ENCODE data around the gene MYCN. TPM values are rescaled to one million over a fixed set of nuclear protein-coding genes. Genes with fewer than 3 reads are reported as not detected.

MYCN gene
- total and polyA plus RNA-seq, 2 of the 8 experiments (the other 6 are each of a cell fraction or from before 2014, with no cell fraction given), result 87.8 to 137 TPM

DNA sequence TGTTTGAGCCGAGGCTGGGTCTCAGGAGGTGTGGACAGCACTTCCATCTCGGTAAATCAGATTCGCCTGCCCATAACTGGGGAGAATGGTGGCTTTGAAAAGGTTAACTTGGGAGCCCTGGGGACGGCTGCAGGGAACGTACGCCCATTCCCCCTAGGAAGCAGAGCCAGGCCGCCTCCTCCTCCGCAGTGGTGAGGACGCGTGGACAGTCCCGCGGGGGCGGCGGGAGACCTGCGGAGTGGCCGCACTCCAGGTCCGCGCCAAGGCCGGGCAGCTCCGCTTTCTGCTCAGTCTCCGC is 845 bp upstream of the MYCN start:
- DNase-seq (ENCODE audit: low read depth in 1 of 2, low spot score in 2 of 2), result no peak
- FAIRE-seq, result no peak
- peak overlapping the region; percentile 20; the same call in 1 of the 2 replicates for H2BK12ac ChIP-seq (ENCODE audit: low read depth, low read length)
- H3K27me3 ChIP-seq (replicated peaks in 1 of 4; ENCODE audit: control insufficient read depth in 3 of 4, extremely low read depth in 1 of 4, insufficient read depth in 3 of 4, low read length in 3 of 4), result no peaks in the 10 kb centered on the region
- H3K79me1 ChIP-seq (ENCODE audit: low read depth, low read length), result no peaks in the 10 kb centered on the region
- H3K79me2 ChIP-seq (ENCODE audit: control insufficient read depth in 1 of 2, insufficient read depth in 2 of 2, low read length in 2 of 2), result peaks cover 29 to 41% of the 10 kb centered on the region in 2 experiments
- peak overlapping the region; percentile 84 for H3K4ac ChIP-seq (replicated peaks; ENCODE audit: insufficient read length, low read depth, low read length)
- H4K5ac ChIP-seq (ENCODE audit: insufficient read length, low read depth, low read length), result peak overlapping the region; percentile 66
- H2BK120ac ChIP-seq (replicated peaks; ENCODE audit: low read depth, low read length), result peak overlapping the region; percentile 93
- peak overlapping the region; percentile 80 for H3K56ac ChIP-seq (replicated peaks; ENCODE audit: insufficient read length, low read depth, low read length)
- H4K20me1 ChIP-seq (replicated peaks in 1 of 2; ENCODE audit: control insufficient read depth in 1 of 2, insufficient read depth in 2 of 2, low read length in 2 of 2), result peaks cover 11 to 13% of the 10 kb centered on the region in 2 experiments
- no peak overlapping the region for H2AFZ ChIP-seq (ENCODE audit: low read length)
- H3K36me3 ChIP-seq (ENCODE audit: control insufficient read depth in 2 of 4, insufficient read depth in 4 of 4, low read length in 3 of 4), result peaks cover 0 to 26% (median 10%) of the 10 kb centered on the region in 4 experiments; a peak in 3 of 8 replicates
- H4K8ac ChIP-seq (ENCODE audit: extremely low read depth, insufficient read depth, low read length), result peak overlapping the region; percentile 86; the same call in 1 of the 2 replicates
- H3K23ac ChIP-seq (ENCODE audit: insufficient read length), result no peak overlapping the region
- WGBS, 2 experiments (ENCODE audit: extremely low coverage in 1 of 2, insufficient coverage in 1 of 2, insufficient read length in 1 of 2, insufficient replicate concordance in 2 of 2, low coverage in 1 of 2, low lambda C conversion rate in 2 of 2, missing lambda C conversion rate in 1 of 2), result 4% methylated on average over 21 of the region's 21 CpGs; no CpG with 5 or more reads in 1 of the 2 experiments
- peak overlapping the region; percentile 97 for H2BK5ac ChIP-seq (ENCODE audit: low read depth, low read length)
- H2BK15ac ChIP-seq (ENCODE audit: low read length), result 0 out of 2 replicates have a peak overlapping the region, but pooled peaks have one; percentile 12
- TF ChIP-seq BACH1 (IDR thresholded peaks at IDR 0.05; ENCODE audit: low read length), result peak; percentile 51; the same call in 1 of the 2 replicates
- 0 out of 2 replicates have a peak, but pooled peaks have one; percentile 42 for TF ChIP-seq POLR2AphosphoS5 (IDR thresholded peaks at IDR 0.05; ENCODE audit: low read depth, low read length)
- no peak for TF ChIP-seq FOSL1 (IDR thresholded peaks at IDR 0.05; ENCODE audit: insufficient read depth, low read depth, low read length)
- TF ChIP-seq BCL11A (IDR thresholded peaks at IDR 0.05; ENCODE audit: low read depth in 2 of 2, low read length in 2 of 2), result no peak
- peak; percentile 59; the same call in 1 of the 2 replicates for TF ChIP-seq EGR1 (IDR thresholded peaks at IDR 0.05; ENCODE audit: borderline replicate concordance, low read depth, low read length)
- TF ChIP-seq, protein P1, sequence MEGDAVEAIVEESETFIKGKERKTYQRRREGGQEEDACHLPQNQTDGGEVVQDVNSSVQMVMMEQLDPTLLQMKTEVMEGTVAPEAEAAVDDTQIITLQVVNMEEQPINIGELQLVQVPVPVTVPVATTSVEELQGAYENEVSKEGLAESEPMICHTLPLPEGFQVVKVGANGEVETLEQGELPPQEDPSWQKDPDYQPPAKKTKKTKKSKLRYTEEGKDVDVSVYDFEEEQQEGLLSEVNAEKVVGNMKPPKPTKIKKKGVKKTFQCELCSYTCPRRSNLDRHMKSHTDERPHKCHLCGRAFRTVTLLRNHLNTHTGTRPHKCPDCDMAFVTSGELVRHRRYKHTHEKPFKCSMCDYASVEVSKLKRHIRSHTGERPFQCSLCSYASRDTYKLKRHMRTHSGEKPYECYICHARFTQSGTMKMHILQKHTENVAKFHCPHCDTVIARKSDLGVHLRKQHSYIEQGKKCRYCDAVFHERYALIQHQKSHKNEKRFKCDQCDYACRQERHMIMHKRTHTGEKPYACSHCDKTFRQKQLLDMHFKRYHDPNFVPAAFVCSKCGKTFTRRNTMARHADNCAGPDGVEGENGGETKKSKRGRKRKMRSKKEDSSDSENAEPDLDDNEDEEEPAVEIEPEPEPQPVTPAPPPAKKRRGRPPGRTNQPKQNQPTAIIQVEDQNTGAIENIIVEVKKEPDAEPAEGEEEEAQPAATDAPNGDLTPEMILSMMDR (IDR thresholded peaks at IDR 0.05; ENCODE audit: control extremely low read depth in 1 of 3, insufficient read depth in 1 of 3, low read depth in 1 of 3, low read length in 3 of 3), result peak in 2 of 3 experiments; percentile 64 to 79; a peak in 2 of 4 replicates
- TF ChIP-seq, protein P2, sequence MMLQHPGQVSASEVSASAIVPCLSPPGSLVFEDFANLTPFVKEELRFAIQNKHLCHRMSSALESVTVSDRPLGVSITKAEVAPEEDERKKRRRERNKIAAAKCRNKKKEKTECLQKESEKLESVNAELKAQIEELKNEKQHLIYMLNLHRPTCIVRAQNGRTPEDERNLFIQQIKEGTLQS (IDR thresholded peaks at IDR 0.05; ENCODE audit: insufficient read depth, low read depth, low read length), result no peak
- 0 out of 2 replicates have a peak, but pooled peaks have one; percentile 18 for TF ChIP-seq RBBP5 (IDR thresholded peaks at IDR 0.05; ENCODE audit: borderline replicate concordance, low read depth, low read length)
- TF ChIP-seq ASH2L (IDR thresholded peaks at IDR 0.05; ENCODE audit: low read length), result peak; percentile 40
- H3K9me3 ChIP-seq (ENCODE audit: insufficient read depth in 2 of 2, low read depth in 1 of 2, low read length in 1 of 2), result no peaks in the 10 kb centered on the region
- no peak overlapping the region for H3K14ac ChIP-seq (ENCODE audit: insufficient read length)
- peak overlapping the region in 3 of 4 experiments; percentile 26 to 54 (median 31); a peak in 5 of 7 replicates for H3K9ac ChIP-seq (replicated peaks in 1 of 4; ENCODE audit: extremely low read depth in 1 of 4, low read depth in 3 of 4, low read length in 3 of 4)
- H3K23me2 ChIP-seq (ENCODE audit: low read depth, low read length), result peaks cover 15% of the 10 kb centered on the region
- H4K91ac ChIP-seq (replicated peaks; ENCODE audit: insufficient read length, low read length), result peak overlapping the region; percentile 97
- peak overlapping the region; percentile 67; the same call in 1 of the 2 replicates for H2BK20ac ChIP-seq (ENCODE audit: low read length)
- H3K4me1 ChIP-seq (replicated peaks in 1 of 4; ENCODE audit: control insufficient read depth in 3 of 4, insufficient read depth in 4 of 4, low read length in 3 of 4), result peaks cover 6 to 23% (median 14%) of the 10 kb centered on the region in 4 experiments; a peak in 5 of 7 replicates
- H3K18ac ChIP-seq (ENCODE audit: extremely low read depth, low read length), result peak overlapping the region; percentile 84
- peak overlapping the region; percentile 79 for H3K4me2 ChIP-seq (ENCODE audit: insufficient read depth in 1 of 2, low read depth in 2 of 2, low read length in 2 of 2)
- POLR2A ChIA-PET (ENCODE audit: partially characterized antibody), result interaction anchor here (0.6 to 4.4 kb wide), 21 partner anchors 10 to 502 kb away, joined by 3 to 46 read pairs (median 4); no protein-coding TSS in a partner anchor
- H2AK5ac ChIP-seq (ENCODE audit: low read depth, low read length), result peak overlapping the region; percentile 54; the same call in 1 of the 2 replicates
- H3K27ac ChIP-seq (ENCODE audit: low read depth, low read length), result peak overlapping the region; percentile 80; the same call in 1 of the 2 replicates
- H3K4me3 ChIP-seq (ENCODE audit: extremely low read depth in 1 of 4, insufficient read depth in 2 of 4, low read depth in 3 of 4, low read length in 4 of 4), result peak overlapping the region; percentile 86 to 97 (median 94)
- CTCF ChIA-PET (ENCODE audit: partially characterized antibody), result interaction anchor here (0.7 to 4.6 kb wide), 78 partner anchors 9 to 662 kb away, joined by 3 to 28 read pairs (median 5); no protein-coding TSS in a partner anchor
